Germinal center (tissue), 1 donor: Measurements from ENCODE around the gene UTP3.
"Not testable (repeated sequence)": the region's sequence is repeated elsewhere in the genome, so short reads cannot be mapped to it uniquely, and the experiment has no call there.

Source experiments
- DNase-seq: peaks from one replicate; pipeline ENCODE4 v3.0.0; 2012; ENCODE audit warnings: mixed read lengths, low spot score

The UTP3 gene

DNA sequence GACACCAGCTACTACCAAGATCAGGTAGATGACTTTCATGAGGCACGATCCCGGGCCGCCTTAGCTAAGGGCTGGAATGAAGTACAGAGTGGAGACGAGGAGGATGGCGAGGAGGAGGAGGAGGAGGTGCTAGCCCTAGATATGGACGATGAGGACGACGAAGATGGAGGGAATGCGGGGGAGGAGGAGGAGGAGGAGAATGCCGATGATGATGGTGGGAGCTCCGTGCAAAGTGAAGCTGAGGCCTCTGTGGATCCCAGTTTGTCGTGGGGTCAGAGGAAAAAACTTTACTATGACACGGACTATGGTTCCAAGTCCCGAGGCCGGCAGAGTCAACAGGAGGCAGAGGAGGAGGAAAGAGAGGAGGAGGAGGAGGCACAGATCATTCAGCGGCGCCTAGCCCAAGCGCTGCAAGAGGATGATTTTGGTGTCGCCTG, 481 bp downstream of the UTP3 start:
- no peak for DNase-seq

DNA sequence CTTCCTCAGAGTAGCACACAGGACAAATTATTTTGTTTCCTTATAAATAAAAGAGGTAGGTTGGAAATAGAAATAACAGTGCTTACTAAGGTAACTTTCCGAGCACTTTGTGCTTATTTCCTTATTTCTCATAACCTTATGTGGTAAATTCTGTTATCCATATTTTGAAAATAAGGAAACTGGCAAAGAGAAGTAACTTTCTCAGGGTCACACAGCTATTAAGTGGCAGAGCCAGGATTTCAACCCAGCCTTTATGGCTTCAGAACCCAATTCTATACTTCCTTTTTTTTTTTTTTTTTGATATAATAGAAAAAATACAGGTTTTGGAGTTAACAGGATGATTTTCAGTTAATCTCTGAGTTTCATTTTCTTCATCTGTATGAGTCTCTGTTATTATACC, 3.3 kb downstream of the UTP3 start:
- no peak for DNase-seq

DNA sequence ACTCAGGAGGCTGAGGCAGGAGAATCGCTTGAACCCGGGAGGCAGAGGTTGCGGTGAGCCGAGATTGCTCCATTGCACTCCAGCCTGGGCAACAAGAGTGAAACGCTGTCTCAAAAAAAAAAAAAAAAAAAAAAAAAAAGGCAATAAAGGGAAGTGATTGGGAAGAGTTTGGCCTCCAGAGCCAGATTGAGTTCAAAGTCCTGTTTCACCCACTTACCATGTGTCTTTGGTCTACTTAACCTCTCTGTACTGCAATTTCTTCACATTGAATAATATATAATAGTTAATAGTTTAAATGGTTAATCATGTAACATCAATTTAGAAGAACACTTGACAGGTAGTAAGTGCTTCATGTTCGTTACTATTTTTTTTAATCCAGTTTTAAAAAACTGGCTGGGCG, 6.3 kb downstream of the UTP3 start:
- DNase-seq = not testable (repeated sequence)

DNA sequence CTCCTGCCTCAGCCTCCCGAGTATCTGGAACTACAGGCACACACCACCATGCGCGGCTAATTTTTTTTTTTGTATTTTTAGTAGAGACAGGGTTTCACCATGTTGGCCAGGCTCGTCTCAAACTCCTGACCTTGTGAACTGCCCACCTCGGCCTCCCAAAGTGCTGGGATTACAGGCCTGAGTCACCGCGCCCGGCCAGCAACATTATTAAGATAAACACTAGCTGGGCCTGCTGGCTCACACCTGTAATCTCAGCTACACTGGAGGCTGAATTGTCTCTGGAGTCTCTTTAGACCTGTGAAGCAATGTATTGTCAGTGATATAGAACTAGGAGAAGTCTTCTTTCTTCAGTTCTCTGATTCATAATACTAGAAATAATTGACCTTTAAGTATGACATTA, 10.1 kb downstream of the UTP3 start:
- DNase-seq = not testable (repeated sequence)

DNA sequence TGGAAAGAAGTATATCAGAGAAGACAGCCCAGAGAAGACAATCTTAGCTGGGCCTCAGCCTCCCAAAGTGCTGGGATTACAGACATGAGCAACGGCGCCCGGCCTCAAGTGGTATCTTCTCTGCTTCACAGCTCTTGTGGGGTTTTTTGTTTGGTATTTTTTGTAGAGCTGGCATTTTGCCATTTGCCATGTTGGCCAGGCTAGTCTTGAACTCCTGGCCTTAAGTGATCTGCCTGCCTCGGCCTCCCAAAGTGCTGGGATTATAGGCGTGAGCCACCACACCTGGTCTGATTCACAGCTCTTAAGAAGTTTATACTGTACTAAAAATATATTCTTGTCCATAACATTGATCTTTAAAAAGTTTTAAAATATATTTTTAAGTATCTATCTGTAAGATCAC, 12.4 kb downstream of the UTP3 start:
- DNase-seq = no peak

DNA sequence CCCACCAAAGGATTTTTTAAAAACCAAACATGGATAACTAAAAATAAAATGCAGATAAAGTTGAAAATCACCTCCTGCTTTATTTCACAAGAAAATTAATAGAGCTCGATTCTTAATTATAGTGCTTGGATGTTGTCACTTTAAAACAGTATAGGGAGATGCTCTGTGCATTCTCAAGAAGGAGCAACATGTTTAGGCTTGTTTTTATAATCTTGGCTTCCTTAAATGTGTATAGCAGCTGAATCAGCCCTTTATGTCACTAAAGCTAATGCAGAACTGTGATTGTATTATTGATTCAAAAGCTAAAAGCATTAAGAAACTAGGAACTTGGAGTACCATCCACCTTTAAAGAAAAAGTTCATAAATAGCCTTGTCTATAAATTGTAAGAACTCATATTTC, 12.9 kb downstream of the UTP3 start:
- DNase-seq = no peak

DNA sequence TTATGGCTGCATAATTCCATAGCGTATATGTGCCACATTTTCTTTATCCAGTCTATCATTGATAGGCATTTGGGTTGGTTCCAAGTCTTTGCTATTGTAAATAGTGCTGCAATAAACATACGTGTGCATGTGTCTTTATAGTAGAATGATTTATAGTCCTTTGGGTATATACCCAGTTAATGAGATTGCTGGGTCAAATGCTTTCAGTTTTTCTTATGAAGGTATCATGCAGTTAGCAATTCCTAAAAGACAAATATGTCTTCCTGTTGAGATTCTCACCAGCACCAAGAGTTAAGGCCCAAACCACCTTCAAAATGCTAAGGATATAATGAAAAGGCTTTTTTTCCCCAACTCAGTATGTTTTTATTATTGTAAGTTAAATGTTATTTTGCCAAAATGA, 14.3 kb downstream of the UTP3 start:
- not testable (repeated sequence) for DNase-seq

DNA sequence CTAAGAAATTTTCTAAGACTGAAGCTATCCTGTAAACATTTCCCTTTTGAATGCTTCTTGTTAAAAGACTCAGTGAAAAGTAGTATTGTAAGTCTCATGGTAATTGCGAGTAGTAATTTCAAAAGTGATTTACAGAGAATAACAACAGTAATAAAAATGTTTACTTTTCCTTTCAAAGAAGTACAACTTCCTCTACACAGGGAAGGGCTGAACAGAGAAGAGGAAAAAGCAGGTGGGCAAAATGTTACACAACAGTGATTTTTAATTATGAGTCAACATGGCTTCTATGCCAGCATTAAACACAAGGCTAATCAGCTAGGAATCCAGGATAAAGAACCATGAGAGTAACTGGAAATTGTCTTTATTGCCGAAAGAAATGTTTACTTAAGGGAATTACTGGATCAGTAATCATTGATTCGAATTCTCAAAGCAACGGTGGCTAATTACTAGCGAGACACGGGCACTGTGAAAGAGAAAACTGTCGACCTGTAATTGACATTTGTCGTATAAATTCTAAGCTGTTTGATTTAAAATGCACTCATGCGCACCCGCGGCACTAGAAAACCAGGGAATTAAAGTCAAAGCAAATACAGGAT, 15.4 kb downstream of the UTP3 start:
- no peak for DNase-seq

DNA sequence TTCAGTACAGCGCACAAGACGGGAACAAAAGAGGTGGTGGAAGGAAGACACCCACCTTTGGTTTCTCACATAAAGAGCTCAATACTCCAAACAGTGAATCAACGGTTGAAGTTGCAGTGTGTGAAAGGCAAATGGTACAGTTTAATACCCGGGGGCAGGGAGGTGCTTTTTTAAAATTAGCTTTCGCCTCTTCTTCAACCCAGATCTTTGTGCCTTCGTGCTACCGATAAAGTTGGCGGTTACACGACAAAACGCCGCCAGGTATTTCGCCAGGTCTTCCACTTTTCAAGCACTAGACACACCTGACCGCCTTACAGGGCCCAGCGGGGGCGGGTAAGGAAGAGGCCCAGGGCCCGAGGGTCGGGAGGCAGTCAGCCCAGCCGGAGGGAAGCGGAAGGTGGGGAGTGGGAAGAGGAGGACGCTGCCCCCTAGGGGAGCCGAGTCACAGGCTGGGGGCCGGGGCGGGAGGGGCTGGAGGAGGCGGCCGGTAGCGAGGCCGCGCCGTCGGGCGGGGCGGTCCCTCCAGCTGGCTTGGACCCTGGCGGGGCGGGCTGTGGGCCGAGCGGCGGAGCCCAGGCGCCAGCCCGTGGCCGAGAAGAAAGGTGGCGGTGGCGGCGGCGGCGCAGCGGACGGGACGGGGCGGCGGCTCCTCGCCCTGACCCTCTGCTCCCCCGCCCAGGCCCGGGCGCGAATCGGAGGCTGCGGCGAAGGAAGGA, 16.0 kb downstream of the UTP3 start:
- peak; percentile 78 for DNase-seq

DNA sequence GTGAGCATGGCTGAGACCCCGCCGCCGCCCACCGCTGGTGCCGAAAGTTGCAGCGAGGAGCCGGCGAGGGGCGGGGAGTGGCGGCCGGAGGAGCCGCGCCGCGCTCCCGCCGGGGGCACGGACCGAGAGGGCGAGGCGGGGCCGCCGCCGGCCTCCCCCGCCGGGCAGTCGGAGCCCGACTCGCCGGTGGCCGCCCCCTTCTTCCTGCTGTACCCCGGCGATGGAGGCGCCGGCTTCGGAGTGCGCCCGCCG, 16.5 kb downstream of the UTP3 start:
- DNase-seq = peak; percentile 31

DNA sequence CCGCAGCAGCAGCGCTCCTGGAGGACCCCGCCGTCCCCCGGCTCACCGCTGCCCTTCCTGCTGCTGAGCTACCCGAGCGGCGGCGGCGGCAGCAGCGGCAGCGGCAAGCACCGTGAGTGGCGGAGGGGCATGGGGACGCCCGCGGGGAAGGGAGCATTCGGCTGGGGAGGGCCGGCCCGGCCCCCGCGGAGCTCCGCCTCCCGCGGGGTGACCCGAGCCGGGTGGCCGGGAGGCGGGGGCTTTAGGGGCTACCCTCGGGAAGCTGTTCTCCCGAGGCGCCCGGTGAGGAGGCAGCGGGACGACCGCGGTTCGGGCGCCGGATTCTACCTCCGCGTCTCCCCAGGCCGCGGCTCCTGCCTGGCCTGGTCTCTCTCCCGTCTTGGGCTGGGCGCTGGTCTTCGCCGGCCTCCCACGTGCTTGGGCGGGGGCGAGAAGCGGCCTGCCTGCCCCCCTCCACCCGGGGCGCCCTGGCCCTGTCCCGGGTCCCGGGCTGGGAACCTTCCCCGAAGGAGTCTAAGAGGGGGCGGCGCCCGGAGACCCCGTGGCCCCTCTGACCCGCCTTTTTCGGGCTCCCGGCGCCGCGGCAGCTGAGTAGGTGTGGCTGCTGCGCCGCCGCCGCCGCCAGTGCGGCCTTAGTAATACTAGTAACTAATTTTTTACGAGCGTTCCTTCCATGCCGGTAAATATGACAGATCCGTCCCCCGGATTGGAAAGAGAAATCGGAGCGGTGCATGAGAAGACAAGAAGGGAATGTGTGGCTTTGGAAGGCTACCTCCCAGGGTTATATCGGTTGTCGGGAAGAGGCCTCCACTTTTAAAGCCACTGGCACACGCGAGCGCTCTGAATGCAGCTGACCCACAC, 17.1 kb downstream of the UTP3 start:
- peak; percentile 81 for DNase-seq

DNA sequence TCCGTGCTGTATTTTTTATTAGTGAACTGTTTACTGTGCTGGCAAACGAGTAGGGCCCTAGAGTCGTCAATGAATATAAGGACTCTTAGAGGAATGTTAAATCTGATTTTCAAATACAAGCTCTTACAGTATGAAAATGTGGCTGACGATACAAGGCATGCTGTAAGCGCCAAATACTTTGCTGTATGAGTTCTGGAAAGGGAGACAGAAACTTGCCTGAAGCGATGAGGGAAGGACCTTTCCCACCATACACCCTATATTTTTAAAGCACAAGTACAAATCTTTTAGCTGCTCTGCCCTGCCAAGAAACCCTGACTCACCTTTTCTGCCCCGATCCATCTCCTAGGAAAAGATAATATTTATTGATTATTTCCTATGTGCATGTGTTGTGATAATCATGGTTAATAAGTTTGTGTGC, 17.7 kb downstream of the UTP3 start:
- no peak for DNase-seq

DNA sequence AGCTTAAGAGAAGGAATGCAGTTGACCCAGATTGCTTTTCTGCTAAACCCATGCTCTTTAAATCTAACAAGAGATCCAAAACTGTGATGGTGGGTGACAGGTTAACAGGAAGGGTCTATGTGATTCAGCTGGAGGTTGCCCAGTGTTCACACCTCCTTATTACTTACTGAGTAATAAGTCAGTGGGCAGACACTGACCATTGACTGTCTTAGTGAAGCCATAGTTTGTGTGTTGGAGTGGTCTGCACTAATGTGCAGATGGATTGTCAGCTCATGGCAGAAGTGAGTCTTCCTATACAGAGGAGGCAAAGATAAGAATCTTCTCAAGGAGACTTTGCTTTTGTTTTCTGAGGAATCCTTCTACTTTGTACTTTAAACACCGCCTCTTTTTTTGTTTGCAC, 18.2 kb downstream of the UTP3 start:
- no peak for DNase-seq

DNA sequence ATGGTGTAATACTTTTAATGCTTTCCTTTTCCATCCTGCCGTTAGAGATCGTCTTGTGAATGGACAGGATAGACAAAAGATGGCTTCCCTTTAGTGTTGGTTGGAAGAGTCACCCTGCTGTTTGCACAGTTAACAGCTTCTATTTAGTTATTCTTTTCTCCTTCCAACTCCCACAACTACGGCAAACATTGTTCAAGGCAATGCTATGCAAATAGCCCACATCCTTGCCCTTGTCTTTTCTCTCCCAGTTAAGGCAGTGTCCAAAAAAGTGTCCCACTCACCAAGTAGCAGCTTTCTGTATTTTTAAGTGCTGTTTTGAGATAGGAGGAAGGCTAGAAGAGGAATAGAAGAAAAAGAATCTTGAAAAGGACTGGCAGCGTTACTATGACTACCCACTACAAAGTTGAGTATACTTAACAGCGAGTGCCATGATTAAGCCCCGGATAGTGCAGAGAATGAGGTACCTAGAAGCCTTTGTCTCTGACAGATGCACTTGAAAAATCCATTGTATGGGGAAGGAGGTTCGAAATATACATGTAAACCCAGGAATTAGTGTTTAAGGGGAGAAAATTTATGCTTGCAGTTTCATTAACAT, 21.4 kb downstream of the UTP3 start:
- no peak for DNase-seq

DNA sequence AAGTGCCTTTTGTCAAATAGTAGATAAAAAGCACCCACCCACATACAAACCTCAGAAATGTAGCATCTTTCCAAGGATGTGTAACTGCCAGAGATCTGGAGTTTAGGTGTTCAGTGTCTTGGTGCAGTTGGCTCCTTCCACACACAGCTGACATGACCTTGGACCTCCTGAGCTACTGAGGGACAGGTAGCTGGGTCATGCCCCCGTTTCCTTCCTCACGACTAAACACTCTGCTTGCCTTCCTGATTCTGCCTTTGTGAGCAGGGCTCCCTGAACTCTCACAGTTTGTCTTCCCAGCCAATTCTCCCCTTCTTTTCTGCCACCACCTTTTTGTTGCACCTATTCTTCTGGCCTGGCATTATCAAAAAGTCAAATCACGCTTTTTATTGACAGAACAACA, 23.3 kb downstream of the UTP3 start:
- no peak for DNase-seq

DNA sequence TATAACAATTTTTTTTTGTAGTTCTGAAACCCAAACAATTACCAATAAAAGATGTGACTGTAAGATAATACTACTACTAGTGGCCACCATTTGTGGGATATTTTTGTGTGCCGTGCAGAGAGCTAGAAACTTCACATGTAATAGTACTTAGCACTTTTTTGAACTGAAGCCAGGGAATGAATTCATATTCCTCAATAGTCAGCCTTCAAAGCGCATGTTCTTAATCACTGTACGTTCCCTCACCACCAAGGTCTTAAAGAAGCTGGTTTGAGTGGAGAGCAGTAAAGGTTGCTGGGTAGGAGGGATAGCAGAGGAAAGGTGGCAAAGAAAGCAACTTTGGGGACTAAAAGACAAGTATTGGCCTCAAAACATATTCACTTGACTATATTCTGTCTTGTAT, 23.8 kb downstream of the UTP3 start:
- DNase-seq = no peak

DNA sequence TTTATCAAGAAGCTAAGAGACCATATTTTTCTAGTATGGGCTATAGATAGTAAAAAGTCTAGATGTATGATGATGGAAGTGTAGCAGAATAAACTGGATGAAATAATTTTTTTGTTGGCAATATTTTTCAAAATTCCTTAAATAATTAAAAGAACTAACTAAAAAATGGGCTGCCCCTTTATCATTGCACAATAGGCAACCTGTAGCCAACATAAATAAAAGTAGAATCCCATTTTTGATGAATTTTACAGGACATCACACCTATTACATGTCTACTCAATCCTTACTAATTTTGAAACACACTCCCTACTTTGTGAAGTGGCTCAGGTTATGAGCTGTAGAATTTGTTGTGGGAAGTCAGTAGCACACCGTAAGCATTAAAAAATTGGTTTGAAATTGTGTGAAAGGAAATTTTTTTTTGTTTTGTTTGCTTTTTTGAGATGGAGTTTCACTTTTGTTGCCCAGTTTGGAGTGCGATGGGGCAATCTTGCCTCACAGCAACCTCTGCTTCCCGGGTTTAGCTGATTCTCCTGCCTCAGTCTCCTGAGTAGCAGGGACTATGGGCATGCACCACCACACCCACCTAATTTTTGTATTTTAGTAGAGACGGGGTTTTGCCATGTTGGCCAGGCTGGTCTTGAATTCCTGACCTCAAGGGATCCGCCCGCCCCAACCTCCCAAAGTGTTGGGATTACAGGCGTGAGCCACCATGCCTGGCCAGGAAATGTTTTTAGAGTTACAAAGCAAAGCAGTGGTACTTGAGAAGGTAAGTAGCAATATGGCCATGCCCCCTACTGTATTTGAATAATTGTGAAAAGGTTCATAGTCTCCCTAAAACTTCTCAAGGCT, 24.5 kb downstream of the UTP3 start:
- DNase-seq = no peak

DNA sequence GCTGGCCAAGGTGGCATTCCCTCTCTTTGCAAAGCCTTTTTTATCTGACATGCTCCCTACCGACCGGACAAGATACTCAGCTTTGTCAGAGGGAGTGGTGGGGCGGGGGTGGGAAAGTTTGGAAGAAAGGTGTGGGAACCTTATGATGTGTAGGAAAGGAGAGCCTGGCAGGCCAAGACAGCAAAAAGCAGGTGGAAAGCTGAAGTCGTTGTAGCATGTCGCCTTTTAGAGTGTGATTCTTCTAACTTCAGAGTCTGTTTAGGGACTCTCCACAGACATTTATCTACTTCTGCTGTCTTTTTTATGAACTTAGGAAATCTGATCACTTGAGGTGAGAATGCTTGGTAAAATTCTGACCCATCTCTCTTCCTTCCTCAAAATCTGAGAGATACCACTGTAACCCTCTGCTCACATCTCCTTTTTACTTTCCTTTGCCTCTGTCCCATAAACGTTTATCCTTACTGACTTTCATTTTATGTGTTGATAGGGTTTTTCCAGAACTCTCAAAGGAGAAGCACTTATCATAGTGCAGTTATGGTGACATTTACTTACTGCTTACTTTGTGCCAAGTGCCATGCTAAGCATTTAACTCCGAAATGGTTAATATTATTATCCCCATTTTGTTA, 25.2 kb downstream of the UTP3 start:
- no peak for DNase-seq

DNA sequence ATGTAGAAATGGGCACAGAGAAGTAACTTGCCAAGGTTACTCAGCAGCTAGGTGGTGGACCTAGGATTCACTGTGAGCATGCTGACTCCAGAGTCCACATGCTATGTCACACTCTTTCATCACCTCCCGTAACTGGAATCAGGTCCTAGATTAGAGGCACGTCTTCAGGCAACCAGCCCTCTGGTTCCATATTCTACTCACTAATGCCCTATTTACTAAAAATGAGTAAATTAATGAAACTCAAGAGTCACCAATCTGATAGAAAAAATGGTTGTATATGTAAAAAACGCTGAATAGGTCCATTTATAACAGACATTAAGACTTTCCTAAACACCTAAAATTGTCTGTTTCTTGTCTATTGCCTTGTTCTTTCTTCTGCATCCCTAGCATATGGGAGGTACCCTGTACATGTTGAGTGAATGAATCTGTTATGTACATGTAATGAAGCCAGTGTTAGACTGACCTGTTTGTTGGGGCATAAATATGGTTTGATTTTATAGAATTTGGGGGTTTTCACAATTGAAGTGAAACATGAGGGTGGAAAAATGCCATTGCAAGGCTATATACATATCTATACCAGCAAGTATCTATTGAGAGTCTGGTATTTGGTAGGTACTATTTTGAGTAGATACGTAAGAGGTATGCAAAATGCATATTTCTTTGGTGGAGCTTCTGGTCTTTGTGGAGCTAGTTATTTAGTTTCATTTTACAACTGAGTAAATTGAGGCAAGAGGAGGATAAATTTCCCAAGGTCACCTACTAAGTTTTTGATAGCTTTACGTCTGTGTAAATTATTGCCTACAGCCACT, 26.0 kb downstream of the UTP3 start:
- DNase-seq = no peak

DNA sequence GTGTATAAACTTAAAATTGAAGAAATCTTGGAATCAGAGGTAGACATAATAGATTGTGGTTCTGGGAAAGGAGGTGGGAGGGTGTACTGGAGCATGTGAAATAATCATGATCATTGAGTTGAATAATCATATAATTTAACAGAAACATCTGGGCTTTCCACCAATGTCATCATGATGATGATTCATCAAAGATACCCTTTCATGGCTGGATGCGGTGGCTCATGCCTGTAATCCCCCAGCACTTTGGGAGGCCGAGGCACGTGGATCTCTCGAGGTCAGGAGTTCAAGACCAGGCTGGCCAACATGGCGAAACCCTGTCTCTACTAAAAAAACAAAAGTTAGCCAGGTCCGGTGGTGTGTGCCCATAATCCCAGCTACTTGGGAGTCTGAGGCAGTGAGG, 26.8 kb downstream of the UTP3 start:
- no peak for DNase-seq
